Measurements from ENCODE around the gene MTOR. TPM values are rescaled to one million over a fixed set of nuclear protein-coding genes. Genes with fewer than 3 reads are reported as not detected.

MTOR gene
- total and polyA plus RNA-seq, 2 of the 8 experiments (the other 6 are each of a cell fraction or from before 2014, with no cell fraction given) = 44.2 to 76.8 TPM

GRCh38 chr1:11130406-11130805 lies 131.9 kb downstream of the MTOR start (continued):
- TF ChIP-seq JUN (IDR thresholded peaks at IDR 0.05; ENCODE audit: low read depth, low read length) (no peak), SP1 (IDR thresholded peaks at IDR 0.05; ENCODE audit: low read depth, low read length) (no peak), RNF2 (IDR thresholded peaks at IDR 0.05; ENCODE audit: borderline replicate concordance, low read depth, low read length, missing control alignments, poor library complexity, severe bottlenecking) (no peak), NANOG (IDR thresholded peaks at IDR 0.05; ENCODE audit: insufficient read depth, low read depth, low read length, poor library complexity, severe bottlenecking) (no peak)

All from H1 (cell line).